Neutrophil (primary cell): ENCODE data around the gene TREML4.

Source experiments
- H3K27ac ChIP-seq: fragments of 200-600 bp; sonication (generic); 2 replicates; pipeline ENCODE4 v1.5.1; 2016; ENCODE audit warnings: mild to moderate bottlenecking, moderate library complexity
- H3K27me3 ChIP-seq: fragments of 200-600 bp; sonication (generic); 2 replicates; pipeline ENCODE4 v1.6.0; 2016; ENCODE audit warnings: mild to moderate bottlenecking
- H3K36me3 ChIP-seq: fragments of 200-600 bp; sonication (generic); 2 replicates; pipeline ENCODE4 v1.5.1; 2017
- H3K4me1 ChIP-seq, 2 experiments: fragments of 200-600 bp in 1 of 2; sonication (generic) in 1 of 2; 1 replicate in 1 of 2; 2 replicates in 1 of 2; pipeline versions ENCODE4 v1.5.1 to v1.6.1; 2013 to 2016; ENCODE audit warnings: low read depth in 1 of 2, low read length in 1 of 2, mild to moderate bottlenecking in 1 of 2, moderate library complexity in 1 of 2; ENCODE audit not compliant: control insufficient read depth in 1 of 2, insufficient read depth in 1 of 2
- H3K4me3 ChIP-seq, 2 experiments: fragments of 200-600 bp in 1 of 2; sonication (generic) in 1 of 2; 1 replicate in 1 of 2; 2 replicates in 1 of 2; pipeline ENCODE4 v1.5.1; 2013 to 2016; ENCODE audit warnings: low read depth in 1 of 2, low read length in 1 of 2, mild to moderate bottlenecking in 1 of 2, moderate library complexity in 1 of 2
- H3K9me3 ChIP-seq: fragments of 200-600 bp; sonication (generic); 2 replicates; pipeline ENCODE4 v1.5.1; 2016
- TF ChIP-seq, protein P1 (sequence below): fragments of 200-600 bp; sonication (generic); IDR thresholded peaks from 2 replicates; pipeline ENCODE4 v1.5.1; 2016; ENCODE audit warnings: antibody characterized with exemption

Gene TREML4

GRCh38 chr6:41222513-41222912, 5.6 kb upstream of the TREML4 start:
- H3K36me3 ChIP-seq, result no peaks in the 10 kb centered on the region
- H3K27me3 ChIP-seq, result no peaks in the 10 kb centered on the region
- H3K27ac ChIP-seq, result peak overlapping the region; percentile 70
- TF ChIP-seq, protein P1, sequence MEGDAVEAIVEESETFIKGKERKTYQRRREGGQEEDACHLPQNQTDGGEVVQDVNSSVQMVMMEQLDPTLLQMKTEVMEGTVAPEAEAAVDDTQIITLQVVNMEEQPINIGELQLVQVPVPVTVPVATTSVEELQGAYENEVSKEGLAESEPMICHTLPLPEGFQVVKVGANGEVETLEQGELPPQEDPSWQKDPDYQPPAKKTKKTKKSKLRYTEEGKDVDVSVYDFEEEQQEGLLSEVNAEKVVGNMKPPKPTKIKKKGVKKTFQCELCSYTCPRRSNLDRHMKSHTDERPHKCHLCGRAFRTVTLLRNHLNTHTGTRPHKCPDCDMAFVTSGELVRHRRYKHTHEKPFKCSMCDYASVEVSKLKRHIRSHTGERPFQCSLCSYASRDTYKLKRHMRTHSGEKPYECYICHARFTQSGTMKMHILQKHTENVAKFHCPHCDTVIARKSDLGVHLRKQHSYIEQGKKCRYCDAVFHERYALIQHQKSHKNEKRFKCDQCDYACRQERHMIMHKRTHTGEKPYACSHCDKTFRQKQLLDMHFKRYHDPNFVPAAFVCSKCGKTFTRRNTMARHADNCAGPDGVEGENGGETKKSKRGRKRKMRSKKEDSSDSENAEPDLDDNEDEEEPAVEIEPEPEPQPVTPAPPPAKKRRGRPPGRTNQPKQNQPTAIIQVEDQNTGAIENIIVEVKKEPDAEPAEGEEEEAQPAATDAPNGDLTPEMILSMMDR, result no peak
- H3K9me3 ChIP-seq, result no peaks in the 10 kb centered on the region
- H3K4me3 ChIP-seq, result peak overlapping the region in 1 of 2 experiments; percentile 9
- H3K4me1 ChIP-seq, result peaks cover 22 to 29% of the 10 kb centered on the region in 2 experiments

DNA sequence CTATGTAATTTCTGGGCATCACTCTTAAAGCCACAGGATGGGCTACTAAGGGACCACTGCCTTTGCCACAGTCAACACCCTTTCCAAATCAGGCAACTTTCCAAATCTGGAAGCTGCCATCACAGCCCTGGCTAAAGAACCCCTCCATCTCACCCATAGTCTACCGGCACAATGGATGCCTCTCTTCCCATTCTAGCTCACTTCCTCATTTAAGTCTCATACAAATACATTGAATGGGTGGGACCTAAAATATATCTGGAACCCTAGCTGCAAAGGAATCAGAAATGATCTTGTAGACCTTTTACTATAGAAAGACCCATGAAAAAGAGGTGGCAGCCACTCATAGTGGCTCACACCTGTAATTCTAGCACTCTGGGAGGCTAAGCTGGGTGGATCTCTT, 3.3 kb upstream of the TREML4 start:
- H3K27ac ChIP-seq, result no peak overlapping the region
- H3K4me1 ChIP-seq, result peaks cover 45 to 52% of the 10 kb centered on the region in 2 experiments
- H3K27me3 ChIP-seq, result no peaks in the 10 kb centered on the region
- no peaks in the 10 kb centered on the region for H3K36me3 ChIP-seq
- no peaks in the 10 kb centered on the region for H3K9me3 ChIP-seq
- TF ChIP-seq, protein P1, result no peak
- no peak overlapping the region for H3K4me3 ChIP-seq

- no peaks in the 10 kb centered on the region for H3K27me3 ChIP-seq
- peak overlapping the region; percentile 10 for H3K27ac ChIP-seq
- TF ChIP-seq, protein P1, result no peak
- peaks cover 47 to 53% of the 10 kb centered on the region in 2 experiments for H3K4me1 ChIP-seq
- H3K36me3 ChIP-seq, result no peaks in the 10 kb centered on the region
- H3K4me3 ChIP-seq, result no peak overlapping the region
- no peaks in the 10 kb centered on the region for H3K9me3 ChIP-seq
These were observed 1.4 kb upstream of the TREML4 start for GRCh38 chr6:41226752-41227151.

- no peaks in the 10 kb centered on the region for H3K27me3 ChIP-seq
- H3K4me3 ChIP-seq, result peak overlapping the region; percentile 57 to 70
- peaks cover 33 to 35% of the 10 kb centered on the region in 2 experiments for H3K4me1 ChIP-seq
- H3K9me3 ChIP-seq, result no peaks in the 10 kb centered on the region
- no peaks in the 10 kb centered on the region for H3K36me3 ChIP-seq
- peak overlapping the region; percentile 90 for H3K27ac ChIP-seq
- TF ChIP-seq, protein P1, result peak; percentile 81
These were observed 467 bp downstream of the TREML4 start for GRCh38 chr6:41228616-41229015.

DNA sequence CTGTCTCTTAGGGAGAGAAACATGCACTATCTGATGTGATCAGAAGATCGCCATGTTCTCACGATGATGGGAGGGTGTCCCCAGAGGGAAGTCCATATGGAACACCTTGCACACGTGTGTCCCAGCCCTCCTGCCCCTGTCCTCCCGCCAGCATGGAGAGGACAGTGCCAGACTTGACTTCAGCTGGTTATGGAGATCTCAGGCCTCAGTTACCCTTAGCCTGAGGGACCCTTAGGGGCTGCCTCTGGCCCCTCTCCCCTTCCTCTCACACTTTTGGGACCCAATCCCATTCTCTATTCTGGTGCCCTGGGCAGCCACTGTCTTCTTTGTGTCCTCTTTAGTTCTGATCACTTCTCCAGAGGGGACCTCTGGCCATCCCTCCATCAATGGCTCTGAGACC, 1.6 kb downstream of the TREML4 start:
- H3K9me3 ChIP-seq, result no peaks in the 10 kb centered on the region
- peaks cover 33% of the 10 kb centered on the region in 2 experiments for H3K4me1 ChIP-seq
- H3K36me3 ChIP-seq, result no peaks in the 10 kb centered on the region
- peak overlapping the region; percentile 90 for H3K27ac ChIP-seq
- TF ChIP-seq, protein P1, result no peak
- H3K27me3 ChIP-seq, result no peaks in the 10 kb centered on the region
- peak overlapping the region in 1 of 2 experiments; percentile 70 for H3K4me3 ChIP-seq

- TF ChIP-seq, protein P1, result no peak
- no peaks in the 10 kb centered on the region for H3K36me3 ChIP-seq
These were observed 3.1 kb downstream of the TREML4 start for GRCh38 chr6:41231246-41231645.

More at GRCh38 chr6:41231246-41231645, 3.1 kb downstream of the TREML4 start:
- H3K4me3 ChIP-seq, result no peak overlapping the region
- H3K4me1 ChIP-seq, result peaks cover 28 to 30% of the 10 kb centered on the region in 2 experiments
- H3K9me3 ChIP-seq, result no peaks in the 10 kb centered on the region
- H3K27ac ChIP-seq, result no peak overlapping the region
- H3K27me3 ChIP-seq, result no peaks in the 10 kb centered on the region
